ENCODE measurements around the gene CDHR4. TPM values are rescaled to one million over a fixed set of nuclear protein-coding genes. Genes with fewer than 3 reads are reported as not detected.

CDHR4 gene
- total and polyA plus RNA-seq, 2 of the 8 experiments (the other 6 are each of a cell fraction or from before 2014, with no cell fraction given) = 0.50 to 0.60 TPM

DNA sequence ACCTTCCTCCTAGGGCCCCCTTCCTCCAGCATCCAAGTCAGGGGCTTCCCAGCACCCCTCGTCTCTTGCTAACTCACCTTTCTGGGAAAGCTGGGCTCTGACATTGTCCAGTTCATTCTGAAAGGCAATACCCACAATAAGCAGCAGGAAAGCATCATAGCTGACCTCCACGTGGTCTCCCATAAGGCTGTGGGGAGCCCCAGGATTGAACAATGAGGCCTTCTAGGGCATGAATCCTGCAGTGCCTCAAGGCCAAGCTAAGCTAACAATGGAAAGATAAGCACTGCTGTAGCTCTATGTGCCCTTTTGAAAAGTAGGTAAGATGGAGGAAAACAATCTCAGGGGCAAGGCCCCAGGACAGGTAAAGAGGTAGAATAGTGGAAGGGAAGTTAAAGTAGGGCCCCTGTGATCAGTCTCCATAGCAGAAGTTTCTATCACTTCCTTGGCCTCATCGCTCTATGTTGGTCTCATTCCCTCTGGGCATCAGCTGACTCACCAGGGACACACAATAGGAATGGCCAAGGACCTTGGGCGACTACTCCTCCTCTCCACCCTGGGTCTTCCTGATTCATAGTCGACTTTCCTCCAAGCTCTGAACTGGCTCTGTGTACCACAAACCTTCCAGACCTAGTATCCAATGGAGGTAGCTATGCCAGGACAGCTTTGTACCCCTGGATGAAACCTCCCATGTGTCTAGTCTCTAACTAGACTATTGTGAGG is 45.0 kb upstream of the CDHR4 start (continued):
- TF ChIP-seq RBBP5 (IDR thresholded peaks at IDR 0.05; ENCODE audit: borderline replicate concordance, low read depth, low read length) = no peak
- TF ChIP-seq, protein P1, sequence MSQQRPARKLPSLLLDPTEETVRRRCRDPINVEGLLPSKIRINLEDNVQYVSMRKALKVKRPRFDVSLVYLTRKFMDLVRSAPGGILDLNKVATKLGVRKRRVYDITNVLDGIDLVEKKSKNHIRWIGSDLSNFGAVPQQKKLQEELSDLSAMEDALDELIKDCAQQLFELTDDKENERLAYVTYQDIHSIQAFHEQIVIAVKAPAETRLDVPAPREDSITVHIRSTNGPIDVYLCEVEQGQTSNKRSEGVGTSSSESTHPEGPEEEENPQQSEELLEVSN (IDR thresholded peaks at IDR 0.05) = no peak
- no peak for TF ChIP-seq CBX5 (IDR thresholded peaks at IDR 0.05; ENCODE audit: low read depth, low read length)
- TF ChIP-seq SIX5 (IDR thresholded peaks at IDR 0.05; ENCODE audit: low read depth, low read length) = no peak
